ENCODE data around the gene GNAQ.

GRCh38 chr9:78072586-78073199, 41.1 kb upstream of the GNAQ start:
- TF ChIP-seq CTCF (IDR thresholded peaks at IDR 0.05; ENCODE audit: poor library complexity) (no peak), EZH2 (IDR thresholded peaks at IDR 0.05; ENCODE audit: borderline replicate concordance) (no peak)
